H1 (cell line): Measurements from ENCODE around the gene CC2D1A. TPM values are rescaled to one million over a fixed set of nuclear protein-coding genes. Genes with fewer than 3 reads are reported as not detected.

Source experiments
- CTCF ChIP-seq, 3 experiments: IDR thresholded peaks; 1 replicate in 2 of 3; 2 replicates in 1 of 3; pipeline versions ENCODE4 v1.5.1 to v1.6.1; 2011; ENCODE audit warnings: low read length in 3 of 3, mild to moderate bottlenecking in 3 of 3, inconsistent platforms in 2 of 3, low read depth in 1 of 3, moderate library complexity in 1 of 3; ENCODE audit not compliant: insufficient read depth in 1 of 3; ENCODE audit errors: control extremely low read depth in 1 of 3
- polyA plus RNA-seq, 7 experiments: library from polyadenylated mRNA; depleted of rRNA in 3 of 7; stranded (reverse) in 5 of 7; unstranded in 2 of 7; fragments of >200 nt in 5 of 7; fragments of 200-250 nt in 2 of 7; gene quantifications; 1 replicate in 5 of 7; 2 replicates in 1 of 7; 4 replicates in 1 of 7; pipeline versions ENCODE4 v1.2.1 to v1.2.3, GENCODE V29; 2011 to 2013; ENCODE audit warnings: missing spikeins in 2 of 7, mixed read lengths in 2 of 7
- total RNA-seq: library from RNA; stranded (reverse); fragmentation: NEBNext Ultra II Directional; extraction: Animal tissue kit (Norgen Biotek cat#: 25700); gene quantifications from 2 replicates; pipeline ENCODE4 v1.2.1, GENCODE V29; 2021

CC2D1A gene
- total and polyA plus RNA-seq, 2 of the 8 experiments (the other 6 are each of a cell fraction or from before 2014, with no cell fraction given): 12.5 to 33.0 TPM

GRCh38 chr19:13952931-13953531, 47.0 kb downstream of the CC2D1A start (continued):
- TF ChIP-seq CTCF (IDR thresholded peaks at IDR 0.05; ENCODE audit: control extremely low read depth in 1 of 3, insufficient read depth in 1 of 3, low read depth in 1 of 3, low read length in 3 of 3): peak in 1 of 3 experiments; percentile 11; a peak in 1 of 4 replicates
